Activated naive CD4-positive, alpha-beta T cell treated with anti-CD3 and anti-CD28 coated beads, Interleukin-2, amount 10 ng/mL, durations not matched to agents 7 days and 5 days (primary cell): ENCODE measurements around the gene SCRT2.

Experiments
- CTCF ChIA-PET: fragments of 350-600 bp; sonication (Branson Sonifier 250); formaldehyde crosslinking; loops from one replicate; lab custom pipeline; 2021; ENCODE audit warnings: antibody characterized with exemption; lab: Charles Lee
- DNase-seq: peaks from one replicate; pipeline ENCODE4 v3.0.0-alpha.2; 2020
- H3K27ac Mint-ChIP-seq: one replicate; pipeline ENCODE4 v1.8.0; 2021; ENCODE audit warnings: mild to moderate bottlenecking, moderate library complexity, mixed read lengths
- H3K27me3 Mint-ChIP-seq: one replicate; pipeline ENCODE4 v1.8.0; 2021; ENCODE audit warnings: mild to moderate bottlenecking, mixed read lengths
- H3K36me3 Mint-ChIP-seq: one replicate; pipeline ENCODE4 v1.8.0; 2021; ENCODE audit warnings: mixed read lengths
- H3K4me1 Mint-ChIP-seq: one replicate; pipeline ENCODE4 v1.8.0; 2021; ENCODE audit warnings: mixed read lengths
- H3K4me3 Mint-ChIP-seq: one replicate; pipeline ENCODE4 v1.8.0; 2021; ENCODE audit warnings: mild to moderate bottlenecking, moderate library complexity, mixed read lengths
- H3K9me3 Mint-ChIP-seq: one replicate; pipeline ENCODE4 v1.8.0; 2021; ENCODE audit warnings: mixed read lengths

Gene SCRT2

DNA sequence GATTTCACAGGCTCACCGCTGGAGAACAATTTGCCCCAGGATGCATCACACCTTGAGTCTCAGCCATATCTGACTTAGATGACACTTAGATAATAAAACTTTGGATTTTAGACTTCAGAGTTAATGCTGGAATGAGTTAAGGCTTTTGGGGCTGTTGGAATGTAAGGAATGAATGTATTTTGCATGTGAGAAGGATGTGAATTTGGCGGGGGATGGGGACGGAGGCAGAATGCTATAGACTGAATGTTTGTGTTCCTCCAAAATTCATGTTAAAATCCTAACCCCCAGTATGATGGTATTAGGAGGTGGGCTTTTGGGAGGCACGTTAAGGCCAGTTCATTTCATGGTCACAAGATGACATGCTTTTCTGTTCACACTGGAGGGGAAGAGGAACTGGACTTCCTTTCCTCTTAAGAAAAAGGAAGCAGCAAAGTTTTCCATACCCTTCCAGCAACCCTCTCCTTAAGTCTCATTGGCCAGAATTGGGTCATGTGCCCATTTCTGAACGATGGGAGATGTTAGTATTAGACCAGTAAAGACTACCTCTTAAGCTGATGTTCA is 16.8 kb downstream of the SCRT2 start:
- H3K36me3 Mint-ChIP-seq, result no peaks in the 10 kb centered on the region
- DNase-seq, result no peak
- CTCF ChIA-PET, result no interaction called here
- H3K27ac Mint-ChIP-seq, result no peak overlapping the region
- peaks cover 76% of the 10 kb centered on the region for H3K27me3 Mint-ChIP-seq
- peaks cover 10% of the 10 kb centered on the region for H3K4me1 Mint-ChIP-seq
- no peaks in the 10 kb centered on the region for H3K9me3 Mint-ChIP-seq
- no peak overlapping the region for H3K4me3 Mint-ChIP-seq

DNA sequence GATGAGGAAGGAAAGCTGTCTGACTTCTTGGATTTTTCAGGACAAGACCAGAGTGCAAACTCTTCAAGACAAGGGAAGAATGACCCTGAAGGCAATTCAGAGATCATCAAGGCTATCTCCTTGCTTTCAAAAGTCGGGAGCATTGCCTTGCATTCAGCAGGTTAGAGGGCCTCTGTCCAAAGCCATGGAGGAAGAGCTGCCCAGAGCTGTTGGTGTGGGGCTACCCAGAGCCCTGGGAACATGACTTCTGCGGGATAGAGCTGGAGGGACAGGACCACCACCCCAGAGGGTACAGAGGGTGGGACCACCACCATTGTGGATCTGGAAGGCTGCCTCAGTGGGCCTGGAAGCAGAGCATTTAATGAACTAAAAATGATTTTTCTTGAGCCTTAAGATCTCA is 17.4 kb downstream of the SCRT2 start:
- peaks cover 70% of the 10 kb centered on the region for H3K27me3 Mint-ChIP-seq
- no peaks in the 10 kb centered on the region for H3K36me3 Mint-ChIP-seq
- peaks cover 13% of the 10 kb centered on the region for H3K4me1 Mint-ChIP-seq
- no peak overlapping the region for H3K4me3 Mint-ChIP-seq
- CTCF ChIA-PET, result no interaction called here
- DNase-seq, result no peak
- no peaks in the 10 kb centered on the region for H3K9me3 Mint-ChIP-seq
- no peak overlapping the region for H3K27ac Mint-ChIP-seq

DNA sequence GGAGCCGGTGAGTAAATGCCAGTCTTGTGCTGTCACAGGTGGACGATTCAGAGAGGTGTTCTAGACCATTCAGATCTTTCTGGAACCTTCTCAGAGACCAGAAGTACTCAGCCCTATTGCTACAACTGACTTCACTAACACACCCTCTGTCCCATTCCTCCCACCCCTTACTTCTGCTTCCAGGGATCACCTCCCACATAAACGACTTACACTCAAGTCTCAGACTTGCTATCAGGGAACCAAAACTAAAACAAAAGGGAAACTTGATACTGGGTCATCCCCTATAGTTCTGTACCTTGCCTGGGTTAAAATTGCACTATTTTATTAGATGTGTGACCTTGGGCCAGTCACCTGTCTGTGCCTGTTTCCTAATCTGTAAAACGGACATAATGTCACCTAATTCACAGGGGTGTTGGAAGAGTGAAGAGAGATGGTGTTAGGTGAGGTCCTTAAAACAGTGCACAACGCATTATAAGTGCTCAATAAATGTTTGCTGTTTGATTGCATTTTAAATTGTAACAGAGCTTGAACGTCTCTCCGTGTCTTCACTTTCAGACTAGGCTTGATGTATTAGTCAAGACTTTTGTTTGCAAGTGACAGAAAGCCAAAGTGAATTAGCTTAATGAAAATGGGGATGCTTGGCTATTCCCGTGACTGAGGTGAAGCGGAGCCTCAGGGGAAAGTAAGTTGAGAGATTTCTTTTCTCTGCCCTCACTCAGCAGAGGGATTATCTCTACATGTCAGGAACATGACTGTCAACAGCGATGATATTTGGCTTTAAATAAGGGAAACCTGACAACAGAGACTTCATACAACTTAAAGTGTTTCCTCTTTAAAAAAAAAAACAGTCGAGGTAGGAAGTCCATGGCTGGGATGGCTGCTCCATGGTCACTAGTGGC is 19.6 kb downstream of the SCRT2 start:
- peaks cover 19% of the 10 kb centered on the region for H3K4me1 Mint-ChIP-seq
- H3K4me3 Mint-ChIP-seq, result no peak overlapping the region
- DNase-seq, result no peak
- H3K36me3 Mint-ChIP-seq, result no peaks in the 10 kb centered on the region
- CTCF ChIA-PET, result interaction anchor here (1.7 kb wide), 1 partner anchor 11 kb away, joined by 8 read pairs; no protein-coding TSS in a partner anchor
- peaks cover 48% of the 10 kb centered on the region for H3K27me3 Mint-ChIP-seq
- H3K27ac Mint-ChIP-seq, result no peak overlapping the region
- H3K9me3 Mint-ChIP-seq, result no peaks in the 10 kb centered on the region

DNA sequence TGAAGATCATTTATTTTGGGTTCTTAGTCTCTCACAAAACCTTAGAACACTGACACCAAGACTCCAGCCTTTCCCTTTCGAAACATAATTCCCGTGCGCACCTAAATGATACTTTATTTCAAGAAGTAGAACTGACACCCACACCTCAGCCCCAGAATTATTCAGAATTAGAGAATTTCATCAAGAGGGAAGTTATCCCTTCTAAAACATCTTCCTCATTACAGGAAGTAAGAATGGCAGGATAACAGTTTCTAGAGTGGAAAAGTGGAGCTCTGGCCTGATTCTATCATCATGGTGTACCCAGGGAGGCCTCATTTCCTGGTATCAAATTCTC is 21.2 kb downstream of the SCRT2 start:
- no peaks in the 10 kb centered on the region for H3K9me3 Mint-ChIP-seq
- H3K27ac Mint-ChIP-seq, result no peak overlapping the region
- CTCF ChIA-PET, result interaction anchor here (1.2 kb wide), 1 partner anchor 13 kb away, joined by 3 read pairs; no protein-coding TSS in a partner anchor
- peaks cover 23% of the 10 kb centered on the region for H3K4me1 Mint-ChIP-seq
- H3K27me3 Mint-ChIP-seq, result peaks cover 32% of the 10 kb centered on the region
- peaks cover 3% of the 10 kb centered on the region for H3K36me3 Mint-ChIP-seq
- H3K4me3 Mint-ChIP-seq, result no peak overlapping the region
- no peak for DNase-seq

DNA sequence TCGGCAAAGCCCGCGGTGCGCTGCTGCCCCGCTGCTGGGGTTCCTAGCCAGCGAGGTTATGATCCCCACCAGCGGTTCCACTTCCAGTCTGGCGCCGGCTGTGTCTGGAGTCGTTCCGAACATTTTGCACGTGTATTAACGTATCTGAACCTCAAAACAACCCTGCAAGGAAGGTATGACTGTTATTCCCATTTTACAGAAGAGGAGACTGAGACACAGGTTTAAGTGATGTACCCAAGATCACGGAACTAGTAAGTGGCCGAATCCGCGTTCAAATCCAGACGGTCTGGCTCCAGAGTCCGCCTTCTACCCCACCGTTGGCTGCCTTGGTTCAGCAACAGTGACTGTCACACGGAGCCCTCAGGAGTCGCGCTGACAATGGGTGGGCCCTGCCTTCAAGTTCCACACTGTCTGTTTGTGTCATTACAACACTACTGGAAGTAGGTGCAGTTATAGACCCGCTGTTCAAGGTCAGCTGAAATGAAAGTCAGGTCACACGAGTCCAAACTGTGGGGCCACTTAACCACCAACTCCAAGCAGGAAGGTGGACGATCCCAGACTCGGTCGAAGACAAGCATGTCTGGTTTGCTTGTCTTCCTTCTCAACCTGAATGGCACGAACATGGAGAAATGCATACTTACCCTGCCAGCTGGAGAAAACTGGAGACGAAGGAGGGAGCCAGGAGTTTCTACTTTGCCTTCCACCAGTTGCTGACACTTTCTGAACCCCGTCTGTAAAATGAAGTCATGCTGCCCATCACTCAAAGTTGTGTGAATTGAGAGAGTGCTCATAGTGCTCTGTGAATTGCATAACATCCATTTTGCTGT is 21.8 kb downstream of the SCRT2 start:
- CTCF ChIA-PET, result interaction anchor here (1.2 kb wide), 1 partner anchor 12 kb away, joined by 3 read pairs; no protein-coding TSS in a partner anchor
- peaks cover 23% of the 10 kb centered on the region for H3K4me1 Mint-ChIP-seq
- DNase-seq, result no peak
- peaks cover 26% of the 10 kb centered on the region for H3K27me3 Mint-ChIP-seq
- H3K36me3 Mint-ChIP-seq, result peaks cover 5% of the 10 kb centered on the region
- peak overlapping the region; percentile 74 for H3K4me3 Mint-ChIP-seq
- no peaks in the 10 kb centered on the region for H3K9me3 Mint-ChIP-seq
- H3K27ac Mint-ChIP-seq, result peak overlapping the region; percentile 40

- H3K27me3 Mint-ChIP-seq, result peaks cover 19% of the 10 kb centered on the region
- H3K4me1 Mint-ChIP-seq, result peaks cover 23% of the 10 kb centered on the region
- CTCF ChIA-PET, result no interaction called here
Observed at GRCh38 chr20:653110-653589, 22.5 kb downstream of the SCRT2 start, which contains the start of gene SRXN1. Gene SRXN1 (minus strand): TSS chr20:653200. CDS start chr20:653185, 15 bp downstream.

GRCh38 chr20:652615-653109 is 22.9 kb downstream of the SCRT2 start:
- Mint-ChIP-seq H3K27me3 (peaks cover 16% of the 10 kb centered on the region), H3K9me3 (no peaks in the 10 kb centered on the region), H3K36me3 (peaks cover 14% of the 10 kb centered on the region), H3K27ac (peak overlapping the region; percentile 43), H3K4me3 (peak overlapping the region; percentile 72), H3K4me1 (peaks cover 23% of the 10 kb centered on the region)
- DNase-seq, result no peak
- CTCF ChIA-PET, result interaction anchor here (0.6 to 1.0 kb wide), 2 partner anchors 86 to 117 kb away, joined by 3 to 4 read pairs; no protein-coding TSS in a partner anchor

More at GRCh38 chr20:653110-653589, 22.5 kb downstream of the SCRT2 start, which contains the start of gene SRXN1:
- Mint-ChIP-seq H3K27ac (peak within 1 kb of the TSS; percentile 43), H3K36me3 (peaks cover 10% of the 10 kb centered on the region), H3K4me3 (peak within 1 kb of the TSS; percentile 74), H3K9me3 (no peaks in the 10 kb centered on the region)
- DNase-seq, result peak; percentile 83

DNA sequence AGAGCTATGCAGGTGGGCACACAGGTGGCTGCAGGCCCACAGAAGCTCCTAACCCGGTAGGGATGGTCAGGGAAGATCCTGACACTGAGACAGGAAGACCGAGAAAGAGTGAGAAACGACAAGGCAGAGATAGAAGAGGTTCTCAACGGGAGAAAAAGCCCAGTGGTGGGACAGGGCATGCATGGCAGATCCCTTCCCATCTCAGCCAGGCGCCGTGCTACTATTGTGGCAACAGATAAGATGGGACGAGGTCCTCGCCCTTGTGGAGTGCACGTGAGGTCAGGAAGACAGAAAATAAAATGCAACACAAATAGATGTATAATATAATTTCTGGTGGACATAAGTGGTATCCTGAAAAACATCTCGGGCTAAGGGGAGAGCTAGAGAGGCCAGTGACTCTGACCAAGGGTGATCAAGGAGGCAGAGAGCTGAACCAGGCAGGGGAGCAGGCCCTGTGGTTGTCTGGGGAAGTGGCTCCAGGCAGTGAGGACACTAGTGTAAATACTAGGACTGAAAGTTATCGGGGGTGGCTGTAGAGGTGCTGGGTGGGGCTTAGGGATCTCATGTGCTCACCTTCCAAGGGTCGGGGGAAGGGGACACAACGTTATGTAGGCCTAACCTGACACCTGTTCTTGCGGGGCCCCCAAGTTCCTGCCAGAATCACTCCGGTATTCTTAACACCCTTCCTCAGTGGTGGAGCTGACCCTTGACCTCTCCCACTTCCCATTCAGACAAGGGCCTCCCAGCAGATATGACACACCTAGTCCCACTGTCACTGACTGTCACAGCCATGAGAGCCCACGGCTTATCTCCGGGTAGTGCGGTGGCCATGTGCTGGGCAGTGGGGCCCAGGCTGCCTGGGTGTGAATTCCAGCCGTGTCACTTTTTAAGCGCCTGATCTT is 23.6 kb downstream of the SCRT2 start:
- Mint-ChIP-seq H3K9me3 (no peaks in the 10 kb centered on the region), H3K36me3 (peaks cover 19% of the 10 kb centered on the region), H3K27me3 (peaks cover 16% of the 10 kb centered on the region), H3K4me1 (peaks cover 23% of the 10 kb centered on the region), H3K4me3 (peak overlapping the region; percentile 72), H3K27ac (peak overlapping the region; percentile 43)
- CTCF ChIA-PET, result interaction anchor here (0.6 to 1.0 kb wide), 4 partner anchors 15 to 311 kb away, joined by 3 to 4 read pairs (median 3); no protein-coding TSS in a partner anchor
- DNase-seq, result no peak

GRCh38 chr20:650954-651353 is 24.6 kb downstream of the SCRT2 start:
- Mint-ChIP-seq H3K27ac (no peak overlapping the region), H3K36me3 (peaks cover 19% of the 10 kb centered on the region), H3K4me3 (no peak overlapping the region), H3K4me1 (peaks cover 23% of the 10 kb centered on the region), H3K9me3 (no peaks in the 10 kb centered on the region), H3K27me3 (peaks cover 10% of the 10 kb centered on the region)
- DNase-seq, result no peak
- CTCF ChIA-PET, result no interaction called here

- Mint-ChIP-seq H3K9me3 (no peaks in the 10 kb centered on the region), H3K27ac (no peak overlapping the region), H3K4me3 (no peak overlapping the region), H3K4me1 (peaks cover 28% of the 10 kb centered on the region), H3K27me3 (peaks cover 13% of the 10 kb centered on the region), H3K36me3 (peaks cover 19% of the 10 kb centered on the region)
- CTCF ChIA-PET, result no interaction called here
- DNase-seq, result no peak
Observed at GRCh38 chr20:650281-650680, 25.3 kb downstream of the SCRT2 start.

DNA sequence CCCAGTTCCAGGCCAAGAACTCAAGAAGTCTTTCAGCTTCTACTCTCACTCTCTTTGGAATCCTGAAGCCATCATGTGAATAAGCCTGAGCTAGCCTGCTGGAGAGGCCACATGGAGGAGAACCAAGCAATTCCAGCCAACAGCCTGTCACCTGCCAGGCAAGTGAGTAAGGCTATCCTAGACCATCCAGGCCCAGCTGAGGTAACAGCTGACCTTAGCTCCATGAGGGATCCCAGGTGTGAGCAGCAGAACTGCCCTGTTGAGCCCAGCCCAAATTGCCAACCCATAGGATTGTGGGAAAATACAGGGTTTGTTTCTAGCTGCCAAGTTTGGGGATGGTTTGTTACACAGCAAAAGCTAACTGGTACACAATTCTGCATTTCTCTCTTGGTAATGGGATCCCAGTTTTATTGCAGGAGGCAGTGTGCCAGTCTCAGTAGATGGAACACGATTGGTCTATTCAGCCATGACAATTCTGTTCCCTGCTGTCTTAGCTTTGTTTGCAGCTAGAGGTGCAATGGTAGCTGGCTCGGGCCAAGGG is 28.1 kb downstream of the SCRT2 start:
- no peaks in the 10 kb centered on the region for H3K9me3 Mint-ChIP-seq
- peaks cover 22% of the 10 kb centered on the region for H3K4me1 Mint-ChIP-seq
- no peak overlapping the region for H3K27ac Mint-ChIP-seq
- peaks cover 23% of the 10 kb centered on the region for H3K27me3 Mint-ChIP-seq
- CTCF ChIA-PET, result interaction anchor here (0.7 to 1.1 kb wide), 3 partner anchors 17 to 86 kb away, joined by 3 to 7 read pairs (median 4); no protein-coding TSS in a partner anchor
- H3K4me3 Mint-ChIP-seq, result no peak overlapping the region
- no peak for DNase-seq
- peaks cover 19% of the 10 kb centered on the region for H3K36me3 Mint-ChIP-seq

GRCh38 chr20:646868-647233 is 28.8 kb downstream of the SCRT2 start:
- Mint-ChIP-seq H3K4me3 (no peak overlapping the region), H3K4me1 (peaks cover 15% of the 10 kb centered on the region), H3K9me3 (no peaks in the 10 kb centered on the region), H3K27ac (no peak overlapping the region), H3K27me3 (peaks cover 26% of the 10 kb centered on the region), H3K36me3 (peaks cover 19% of the 10 kb centered on the region)
- CTCF ChIA-PET, result interaction anchor here (0.7 to 4.1 kb wide), 5 partner anchors 20 to 293 kb away, joined by 4 to 36 read pairs (median 7); no protein-coding TSS in a partner anchor
- DNase-seq, result no peak
